Psoas muscle (tissue), 8 donors: Measurements from ENCODE around the gene C16orf82. TPM values are rescaled to one million over a fixed set of nuclear protein-coding genes. Genes with fewer than 3 reads are reported as not detected.

ENCODE experiments used
- ATAC-seq, 4 donors: fragments of 200-7000 bp; cut with Tn5 transposase; one replicate each; pipeline ENCODE4 v1.9.1; 2020; ENCODE audit warnings: moderate library complexity in 3 of 4, mild to moderate bottlenecking in 2 of 4
- DNase-seq, 2 donors: peaks; one replicate each; pipeline ENCODE4 v3.0.0-alpha.2; 2020
- H3K27ac ChIP-seq: fragments of 200-600 bp; one replicate; pipeline ENCODE4 v1.8.0; 2022
- H3K27me3 ChIP-seq, 3 donors: fragments of 200-600 bp in 1 of 3; one replicate each; pipeline versions ENCODE4 v1.6.1 to v1.8.0; 2013 to 2022; ENCODE audit warnings: low read length in 2 of 3, mild to moderate bottlenecking in 2 of 3, moderate library complexity in 1 of 3; ENCODE audit not compliant: insufficient read depth in 3 of 3
- H3K36me3 ChIP-seq, 2 donors: fragments of 200-600 bp in 1 of 2; one replicate each; pipeline versions ENCODE4 v1.6.1 to v1.8.0; 2013 to 2022; ENCODE audit warnings: low read depth in 1 of 2, mild to moderate bottlenecking in 1 of 2, moderate library complexity in 1 of 2; ENCODE audit not compliant: insufficient read depth in 1 of 2
- H3K4me1 ChIP-seq: fragments of 200-600 bp; one replicate; pipeline ENCODE4 v1.8.0; 2022
- H3K4me3 ChIP-seq: fragments of 200-600 bp; one replicate; pipeline ENCODE4 v1.8.0; 2022; ENCODE audit warnings: mild to moderate bottlenecking
- H3K9me3 ChIP-seq: fragments of 200-600 bp; one replicate; pipeline ENCODE4 v1.8.0; 2022
- WGBS, 3 donors: extraction: QIAGEN DNeasy Blood & Tissue Kit; methylation state at CpG; one replicate each; pipeline versions ENCODE4 v1.1.6 to v1.1.7; 2013; 5-methylcytosine and 5-hydroxymethylcytosine counted together
- intact Hi-C, 2 donors: fragments of 100-400 bp; cut with DNase I; formaldehyde crosslinking; loops; one replicate each; pipeline versions ENCODE4 v1.11.0 to v1.14.2; 2022
- polyA plus RNA-seq, 3 donors: library from polyadenylated mRNA; stranded (reverse); fragments of 200-250 nt; gene quantifications; one replicate each; pipeline ENCODE4 v1.2.3, GENCODE V29; 2013
- total RNA-seq, 4 donors: library from RNA; stranded (reverse); fragmentation: NEBNext Ultra II Directional in 2 of 4; extraction: Animal tissue kit (Norgen Biotek cat#: 25700) in 2 of 4; gene quantifications; one replicate each; pipeline versions ENCODE4 v1.2.1 to v1.2.4, GENCODE V29; 2021 to 2023
- TF ChIP-seq, protein P1 (sequence below): fragments of 200-600 bp; IDR thresholded peaks from one replicate; pipeline ENCODE4 v1.8.0; 2022; ENCODE audit warnings: antibody characterized with exemption
- donor health status: healthy with polysubstance abuse.
- donor health status: DM: no; HTN: no; CAD: no; lungs with moderate emphysema.
- donor health status: Bipolar disorder and iron deficiency.
- donor health status: healthy.
- donor health status: DM: yes; HTN: yes; CAD: no.
- donor health status: DM: no; HTN: no; CAD: no.
- donor health status: DM: no; HTN: no; CAD: no.
- donor health status: DM: yes; HTN: yes; CAD: no.

Gene C16orf82
- total and polyA plus RNA-seq, 7 donors: not detected

DNA sequence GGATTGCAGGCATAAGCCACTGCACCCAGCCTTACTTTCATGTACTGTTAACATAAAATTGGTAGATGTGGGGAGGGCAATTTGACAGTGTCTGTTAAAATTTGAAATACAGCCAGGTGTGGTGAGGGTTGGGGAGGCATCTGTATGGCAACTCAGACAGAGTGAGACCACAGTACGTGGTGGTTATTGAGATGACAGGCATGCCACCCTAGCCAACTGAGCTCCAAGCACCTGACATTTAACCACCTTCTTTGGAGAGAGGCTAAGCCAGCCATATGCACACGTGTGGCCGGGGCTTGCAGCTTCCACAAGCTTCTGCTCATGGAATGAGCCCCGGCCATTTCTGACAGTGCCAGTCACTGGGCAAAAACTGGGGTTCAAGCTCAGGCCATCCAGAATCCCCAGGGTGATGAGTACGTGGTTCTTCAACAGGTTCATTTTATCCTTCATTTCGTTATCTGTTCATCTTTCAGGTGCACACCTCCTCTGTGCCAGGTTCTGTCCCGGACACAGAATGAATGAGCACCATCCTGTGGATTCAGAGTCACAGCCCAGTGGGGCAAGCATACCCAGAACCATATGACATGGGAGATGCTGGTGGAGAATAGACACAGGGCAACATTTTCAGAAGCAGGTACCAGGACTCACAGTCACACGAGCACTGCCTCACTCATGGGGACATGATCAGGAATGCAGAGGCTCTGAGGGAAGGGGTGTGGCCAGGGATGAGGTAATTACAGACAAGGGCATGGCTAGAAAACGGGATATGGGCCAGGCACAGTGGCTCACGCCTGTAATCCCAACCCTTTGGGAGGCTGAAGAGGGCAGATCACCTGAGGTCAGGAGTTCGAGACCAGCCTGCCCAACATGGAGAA is 36.2 kb downstream of the C16orf82 start:
- DNase-seq: no peak
- no peaks in the 10 kb centered on the region for H3K4me1 ChIP-seq
- H3K36me3 ChIP-seq: no peaks in the 10 kb centered on the region

DNA sequence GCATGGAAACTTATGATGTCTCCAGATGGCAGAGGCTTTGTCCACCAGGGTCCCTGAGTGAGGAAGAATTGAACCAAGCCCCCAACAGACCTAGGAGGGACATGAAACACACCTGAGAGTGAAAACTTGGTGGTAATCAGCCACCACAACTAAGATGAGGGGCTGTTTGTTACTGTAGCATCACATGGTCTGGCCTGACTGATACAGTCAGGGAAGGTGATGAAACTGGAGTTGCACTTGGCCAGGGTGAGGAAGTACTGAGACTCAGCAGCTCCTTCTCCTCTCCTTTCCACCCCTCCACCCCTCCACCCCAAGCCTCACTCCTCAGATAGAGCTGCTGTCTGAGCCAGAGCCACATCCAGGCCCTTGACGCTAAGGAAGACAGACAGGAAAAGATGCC is 37.2 kb downstream of the C16orf82 start:
- intact Hi-C loops: loop anchor here in 1 of 2 donors (10.0 kb wide), 2 partner anchors 1269 to 1869 kb away; no protein-coding TSS in a partner anchor
- H3K9me3 ChIP-seq: no peaks in the 10 kb centered on the region
- no peak overlapping the region for H3K4me3 ChIP-seq
- peaks cover 0 to 12% (median 0%) of the 10 kb centered on the region in 3 donors for H3K27me3 ChIP-seq
- 25 to 50% (median 49%) methylated on average over 1 of the region's 1 CpG for WGBS, 3 donors
- no peak for DNase-seq
- H3K36me3 ChIP-seq: no peaks in the 10 kb centered on the region
- H3K27ac ChIP-seq: no peak overlapping the region
- TF ChIP-seq, protein P1, sequence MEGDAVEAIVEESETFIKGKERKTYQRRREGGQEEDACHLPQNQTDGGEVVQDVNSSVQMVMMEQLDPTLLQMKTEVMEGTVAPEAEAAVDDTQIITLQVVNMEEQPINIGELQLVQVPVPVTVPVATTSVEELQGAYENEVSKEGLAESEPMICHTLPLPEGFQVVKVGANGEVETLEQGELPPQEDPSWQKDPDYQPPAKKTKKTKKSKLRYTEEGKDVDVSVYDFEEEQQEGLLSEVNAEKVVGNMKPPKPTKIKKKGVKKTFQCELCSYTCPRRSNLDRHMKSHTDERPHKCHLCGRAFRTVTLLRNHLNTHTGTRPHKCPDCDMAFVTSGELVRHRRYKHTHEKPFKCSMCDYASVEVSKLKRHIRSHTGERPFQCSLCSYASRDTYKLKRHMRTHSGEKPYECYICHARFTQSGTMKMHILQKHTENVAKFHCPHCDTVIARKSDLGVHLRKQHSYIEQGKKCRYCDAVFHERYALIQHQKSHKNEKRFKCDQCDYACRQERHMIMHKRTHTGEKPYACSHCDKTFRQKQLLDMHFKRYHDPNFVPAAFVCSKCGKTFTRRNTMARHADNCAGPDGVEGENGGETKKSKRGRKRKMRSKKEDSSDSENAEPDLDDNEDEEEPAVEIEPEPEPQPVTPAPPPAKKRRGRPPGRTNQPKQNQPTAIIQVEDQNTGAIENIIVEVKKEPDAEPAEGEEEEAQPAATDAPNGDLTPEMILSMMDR: no peak
- no peak for ATAC-seq
- H3K4me1 ChIP-seq: no peaks in the 10 kb centered on the region

More for the DNA sequence above, 36.2 kb downstream of the C16orf82 start:
- H3K4me3 ChIP-seq: no peak overlapping the region
- WGBS, 3 donors: 49 to 65% (median 57%) methylated on average over 11 of the region's 11 CpGs
- ATAC-seq: no peak
- H3K9me3 ChIP-seq: no peaks in the 10 kb centered on the region
- TF ChIP-seq, protein P1: no peak
- no peak overlapping the region for H3K27ac ChIP-seq
- peaks cover 0 to 3% (median 0%) of the 10 kb centered on the region in 3 donors for H3K27me3 ChIP-seq
- intact Hi-C loops: loop anchor here in 1 of 2 donors (10.0 kb wide), 2 partner anchors 1268 to 1868 kb away; no protein-coding TSS in a partner anchor

DNA sequence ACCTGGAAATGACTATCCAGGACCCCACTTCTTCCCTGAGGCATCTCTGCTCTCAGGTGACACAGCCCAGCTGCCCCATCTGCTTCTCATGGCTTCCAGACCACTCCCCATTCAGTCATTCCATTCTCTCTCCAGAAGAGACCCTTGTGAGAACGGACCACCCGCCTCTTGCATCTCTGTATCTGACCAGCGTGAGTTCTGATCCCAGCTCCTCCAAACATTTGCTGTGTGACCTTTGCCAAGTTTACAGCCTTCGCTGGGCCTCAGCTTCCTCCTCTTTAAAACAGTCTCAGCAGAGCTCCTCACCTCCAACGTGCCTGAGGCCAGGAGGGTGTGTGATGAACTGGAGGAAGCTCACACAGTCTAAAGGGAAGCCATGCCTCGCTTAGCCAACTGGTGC is 39.6 kb downstream of the C16orf82 start:
- no peaks in the 10 kb centered on the region for H3K9me3 ChIP-seq
- no peaks in the 10 kb centered on the region for H3K36me3 ChIP-seq
- H3K27ac ChIP-seq: no peak overlapping the region
- H3K4me1 ChIP-seq: no peaks in the 10 kb centered on the region
- DNase-seq (no peak), ATAC-seq (no peak)
- no peak overlapping the region for H3K4me3 ChIP-seq
- intact Hi-C loops: loop anchor here in 1 of 2 donors (10.0 kb wide), 2 partner anchors 1272 to 1872 kb away; no protein-coding TSS in a partner anchor
- TF ChIP-seq, protein P1: no peak
- 81 to 89% (median 85%) methylated on average over 6 of the region's 6 CpGs for WGBS, 3 donors
- peaks cover 0 to 23% (median 4%) of the 10 kb centered on the region in 3 donors for H3K27me3 ChIP-seq

DNA sequence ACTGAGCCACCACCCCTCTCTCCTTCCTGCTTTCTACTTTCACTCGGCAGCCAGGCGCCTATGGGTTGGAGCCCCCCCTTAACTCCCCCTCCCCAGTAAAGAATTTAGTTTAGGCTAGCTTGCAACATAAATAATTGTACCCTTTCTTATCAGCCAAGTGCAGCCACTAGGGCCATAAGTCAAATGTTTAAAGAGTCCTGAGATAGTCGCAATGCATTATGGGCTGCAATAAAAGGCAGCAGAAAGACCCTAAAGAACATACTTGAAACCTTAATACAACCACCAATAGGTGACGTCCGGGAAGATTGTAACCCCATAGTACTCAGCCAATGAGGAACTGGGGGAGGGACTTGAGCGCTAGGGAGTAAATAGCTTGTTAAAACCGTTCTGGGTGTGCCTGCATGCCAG is 40.5 kb downstream of the C16orf82 start:
- ATAC-seq: no peak

More for the DNA sequence above, 40.5 kb downstream of the C16orf82 start:
- DNase-seq: no peak
- WGBS, 3 donors: 60 to 62% (median 61%) methylated on average over 7 of the region's 7 CpGs
- TF ChIP-seq, protein P1: no peak
- Histone ChIP-seq H3K27ac (no peak overlapping the region), H3K27me3 (peaks cover 0 to 23% (median 4%) of the 10 kb centered on the region in 3 donors), H3K36me3 (no peaks in the 10 kb centered on the region), H3K4me1 (no peaks in the 10 kb centered on the region), H3K9me3 (no peaks in the 10 kb centered on the region), H3K4me3 (no peak overlapping the region)
- intact Hi-C loops: loop anchor here in 1 of 2 donors (10.0 kb wide), 2 partner anchors 1272 to 1872 kb away; no protein-coding TSS in a partner anchor
